Activated CD4-positive, alpha-beta T cell treated with anti-CD3 and anti-CD28 coated beads, Interleukin-2, Interleukin-6, amounts not matched to agents 100 ng/mL and 50 ng/mL, durations not matched to agents 16 hours and 8 hours (primary cell): Measurements from ENCODE around the gene USP14.
A peak's percentile ranks its signal among the peaks of the same experiment; 100 is the strongest.

Source experiments
- DNase-seq: peaks from one replicate; pipeline ENCODE4 v3.0.0-alpha.2; 2020

USP14 gene

DNA sequence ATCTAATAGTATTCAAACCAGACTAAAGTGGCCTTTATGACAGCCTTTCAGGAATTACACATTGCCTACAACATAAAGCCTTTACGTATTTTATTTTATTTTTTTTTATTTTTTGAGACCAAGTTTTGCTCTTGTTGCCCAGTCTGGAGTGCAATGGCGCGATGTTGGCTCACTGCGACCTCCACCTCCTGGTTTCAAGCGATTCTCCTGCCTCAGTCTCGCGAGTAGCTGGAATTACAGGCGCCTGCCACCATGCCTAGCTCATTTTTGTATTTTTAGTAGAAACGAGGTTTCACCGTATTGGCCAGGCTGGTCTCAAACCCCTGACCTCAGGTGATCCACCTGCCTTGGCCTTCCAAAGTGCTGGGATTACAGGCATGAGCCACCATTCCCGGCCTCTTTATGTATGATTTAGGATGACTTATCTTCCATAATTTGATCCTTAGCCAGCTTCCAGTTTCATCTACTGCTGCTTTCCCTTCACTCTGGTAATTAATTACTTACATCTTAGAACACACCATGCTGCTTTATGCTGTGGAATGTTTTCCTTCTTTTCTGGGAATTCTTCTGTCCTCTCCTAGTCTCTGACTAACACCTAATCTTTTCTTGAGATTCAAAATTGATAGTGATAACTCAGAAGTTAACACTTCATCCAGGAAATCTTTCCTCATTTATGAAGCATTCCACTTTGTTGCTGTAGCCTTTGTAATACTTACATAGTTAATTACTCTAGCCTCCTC, 2.6 kb downstream of the USP14 start:
- no peak for DNase-seq

DNA sequence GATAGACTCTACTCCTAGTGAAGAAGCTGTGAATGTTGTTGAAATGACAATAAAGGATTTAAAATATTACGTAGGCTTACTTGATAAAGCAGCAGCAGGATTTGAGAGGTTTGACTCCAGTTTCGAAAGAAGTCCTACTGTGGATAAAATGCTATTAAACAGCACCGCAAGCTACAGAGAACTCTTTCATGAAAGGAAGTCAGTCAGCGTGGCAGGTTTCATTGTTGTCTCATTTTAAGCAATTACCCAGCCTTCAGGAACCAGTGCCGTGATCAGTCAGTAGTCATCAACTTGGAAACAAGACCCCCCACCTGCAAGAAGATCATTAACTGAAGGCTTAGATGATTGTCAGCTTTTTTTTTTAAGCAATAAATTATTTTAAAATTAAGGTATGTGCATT, 14.0 kb downstream of the USP14 start:
- DNase-seq: no peak

DNA sequence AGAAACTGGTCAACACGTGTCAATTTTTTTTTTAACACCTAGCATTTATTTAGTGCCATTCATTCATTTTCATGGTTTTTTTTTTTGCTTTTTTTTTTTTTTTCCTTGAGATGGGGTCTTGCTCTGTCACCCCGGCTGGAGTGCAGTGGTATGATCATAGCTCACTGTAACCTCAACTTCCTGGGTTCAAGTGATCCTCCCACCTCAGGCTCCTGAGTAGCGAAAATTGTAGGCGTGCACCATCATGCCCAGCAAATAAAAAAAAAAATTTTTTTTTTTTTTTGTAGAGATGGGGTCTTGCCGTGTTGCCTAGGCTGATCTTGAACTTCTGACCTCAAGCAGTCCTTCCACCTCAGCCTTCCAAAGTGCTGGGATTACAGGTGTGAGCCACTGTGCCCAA, 21.1 kb downstream of the USP14 start:
- DNase-seq: peak; percentile 9

DNA sequence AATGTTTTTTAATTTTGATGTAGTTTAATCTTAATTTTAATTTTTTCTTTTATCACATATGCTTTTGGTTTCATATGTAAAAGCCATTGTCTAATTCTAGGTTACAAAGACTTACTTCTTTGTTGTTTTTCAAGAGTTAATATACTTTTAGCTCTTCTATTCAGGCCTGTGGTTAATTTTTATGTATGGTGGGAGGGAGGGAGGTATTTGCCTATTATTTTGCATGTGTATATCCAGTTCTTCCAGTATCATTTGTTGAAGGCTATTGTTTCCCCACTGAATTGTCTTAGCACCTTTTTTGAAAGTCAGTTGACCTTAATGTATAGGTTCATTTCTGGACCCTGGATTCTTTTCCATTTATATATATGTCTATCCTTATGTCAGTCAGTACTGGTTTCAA, 23.4 kb downstream of the USP14 start:
- no peak for DNase-seq

DNA sequence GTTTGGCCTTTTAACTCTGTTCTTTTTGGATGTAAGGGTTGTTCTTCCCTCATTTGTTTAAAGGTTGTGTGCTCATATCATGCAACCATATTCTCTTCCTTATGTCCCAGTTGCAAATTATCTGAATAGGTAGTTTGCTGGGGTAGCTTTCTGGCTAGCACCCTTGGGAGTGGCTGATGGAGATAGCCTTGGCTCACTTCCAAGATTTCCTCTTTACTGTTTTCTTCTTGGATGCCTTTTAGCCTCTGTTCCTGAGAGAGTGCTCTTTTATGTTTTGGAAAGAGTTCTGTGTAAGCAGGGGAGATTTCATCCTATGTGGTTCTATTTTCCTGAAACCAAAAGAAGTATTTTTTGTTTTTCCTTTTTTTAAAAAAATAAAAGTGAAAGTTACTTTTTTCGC, 25.4 kb downstream of the USP14 start:
- no peak for DNase-seq

DNA sequence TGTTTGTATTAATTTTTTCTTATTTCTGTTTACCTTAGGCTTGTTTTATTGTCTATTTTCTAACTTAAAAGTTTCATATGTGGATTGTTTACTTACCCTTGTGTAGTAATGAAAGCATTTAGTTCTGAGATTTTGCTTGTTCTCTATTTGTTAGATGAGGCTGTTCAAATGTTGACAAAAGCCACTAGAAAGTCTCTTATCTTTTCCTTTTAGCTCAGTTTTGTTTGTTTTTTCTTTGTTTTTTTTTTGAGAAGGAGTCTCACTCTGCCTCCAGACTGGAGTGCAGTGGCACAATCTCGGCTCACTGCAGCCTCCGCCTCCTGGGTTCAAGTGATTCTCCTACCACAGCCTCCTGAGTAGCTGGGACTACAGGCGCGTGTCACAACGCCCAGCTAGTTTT, 30.9 kb downstream of the USP14 start:
- DNase-seq: no peak

DNA sequence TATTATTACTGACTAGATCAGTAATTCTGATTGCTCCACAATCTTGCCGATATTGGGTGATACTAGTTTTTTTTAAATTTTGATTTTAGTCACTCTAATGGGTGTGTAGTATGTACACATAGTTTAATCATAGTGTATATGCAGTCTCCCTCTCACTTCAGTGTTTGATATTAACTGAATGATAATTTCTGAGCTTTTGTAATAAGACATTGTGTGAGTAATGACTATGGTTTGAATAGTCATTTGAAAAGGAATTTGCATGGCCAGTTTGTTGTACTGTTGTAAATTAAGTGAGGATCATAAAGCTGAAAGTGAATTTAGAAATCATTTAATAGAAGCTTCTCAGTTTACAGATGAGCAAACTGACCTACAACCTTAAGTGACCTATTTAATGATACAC, 33.4 kb downstream of the USP14 start:
- no peak for DNase-seq

DNA sequence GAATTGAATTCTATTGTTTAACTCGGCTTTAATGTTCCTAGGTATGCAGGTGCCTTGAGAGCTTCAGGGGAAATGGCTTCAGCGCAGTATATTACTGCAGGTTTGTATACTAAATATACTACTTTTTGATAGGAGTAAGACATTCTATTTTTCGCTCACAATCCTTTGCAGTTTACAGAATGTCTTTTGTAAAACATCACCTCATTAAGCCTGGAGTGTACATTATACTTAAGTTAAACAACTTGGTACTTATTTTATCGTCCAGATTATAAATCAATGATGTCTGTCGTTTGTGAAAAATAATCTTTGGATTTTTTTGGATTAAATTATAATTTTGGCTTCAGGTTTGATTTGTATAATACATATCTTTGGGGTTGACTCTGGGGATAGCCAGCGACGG, 34.4 kb downstream of the USP14 start:
- DNase-seq: no peak

DNA sequence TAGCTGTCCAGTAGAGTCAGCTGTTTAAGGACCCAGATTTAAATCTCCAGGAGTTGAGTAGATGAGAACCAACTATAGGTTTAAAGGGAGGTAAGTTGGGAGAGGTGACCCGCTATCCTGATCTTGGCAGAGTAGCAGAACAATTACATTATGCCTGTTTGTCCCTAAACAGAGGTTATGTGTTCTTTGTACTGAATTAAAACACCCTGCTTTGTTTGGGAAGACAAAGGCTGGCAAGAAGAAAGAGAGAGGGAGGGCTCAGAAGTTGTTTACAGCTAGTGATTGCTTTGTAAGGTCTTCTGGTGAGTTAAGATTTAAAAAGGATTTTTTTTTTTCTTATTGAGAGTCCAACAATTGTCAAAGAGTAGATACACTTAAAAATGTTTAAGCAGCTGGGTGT, 37.3 kb downstream of the USP14 start:
- no peak for DNase-seq

DNA sequence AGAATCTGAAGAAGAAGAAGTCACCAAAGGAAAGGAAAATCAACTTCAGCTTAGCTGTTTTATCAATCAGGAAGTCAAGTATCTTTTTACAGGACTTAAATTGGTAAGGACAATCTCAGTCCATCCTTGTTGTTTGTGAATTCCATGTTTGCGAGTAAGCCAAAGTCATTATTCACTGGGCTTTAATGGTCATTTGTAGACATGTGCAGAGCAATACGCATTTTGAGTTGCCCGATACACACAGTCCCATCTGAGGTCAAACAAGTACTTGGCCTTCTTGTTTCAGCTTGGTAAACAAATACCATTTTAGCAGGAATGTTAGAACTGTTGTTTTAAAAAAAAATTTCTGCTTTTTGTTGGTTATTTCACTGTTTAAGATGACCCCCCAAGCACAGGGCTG, 40.9 kb downstream of the USP14 start:
- DNase-seq: no peak

DNA sequence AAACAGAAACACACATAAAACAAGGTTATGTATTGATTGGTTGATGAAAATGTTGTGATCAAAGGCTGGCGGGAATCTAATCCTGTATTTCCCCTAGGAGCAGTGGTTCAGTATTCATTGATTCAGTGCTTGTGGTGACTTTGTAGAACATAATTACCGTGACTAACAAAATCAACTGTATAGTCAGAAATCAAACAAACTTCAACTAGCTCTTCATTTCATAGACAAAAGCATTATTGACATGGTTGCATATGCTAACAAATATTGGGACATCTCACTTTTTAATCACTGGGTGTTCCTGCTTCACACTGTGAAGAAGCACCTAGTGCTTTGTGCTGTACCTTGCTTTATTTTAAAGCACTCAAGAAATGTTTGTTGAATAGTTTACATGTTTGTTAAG, 41.4 kb downstream of the USP14 start:
- no peak for DNase-seq

DNA sequence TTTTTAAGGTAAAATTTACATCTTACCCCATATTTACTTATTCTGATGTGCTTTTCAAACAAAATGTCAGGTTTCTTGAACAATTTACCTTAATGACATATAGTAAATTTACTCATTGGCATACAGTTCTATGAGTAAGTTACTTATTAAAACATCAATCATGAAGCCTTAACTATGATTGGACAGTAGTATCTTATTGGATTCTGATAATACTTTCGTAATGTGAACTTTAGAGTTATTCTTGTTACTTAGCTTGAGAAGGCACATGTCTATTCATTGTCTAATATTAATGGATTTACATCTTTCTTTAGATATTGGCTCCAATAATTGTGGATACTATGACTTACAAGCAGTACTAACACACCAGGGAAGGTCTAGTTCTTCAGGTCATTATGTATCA, 51.7 kb downstream of the USP14 start:
- no peak for DNase-seq

DNA sequence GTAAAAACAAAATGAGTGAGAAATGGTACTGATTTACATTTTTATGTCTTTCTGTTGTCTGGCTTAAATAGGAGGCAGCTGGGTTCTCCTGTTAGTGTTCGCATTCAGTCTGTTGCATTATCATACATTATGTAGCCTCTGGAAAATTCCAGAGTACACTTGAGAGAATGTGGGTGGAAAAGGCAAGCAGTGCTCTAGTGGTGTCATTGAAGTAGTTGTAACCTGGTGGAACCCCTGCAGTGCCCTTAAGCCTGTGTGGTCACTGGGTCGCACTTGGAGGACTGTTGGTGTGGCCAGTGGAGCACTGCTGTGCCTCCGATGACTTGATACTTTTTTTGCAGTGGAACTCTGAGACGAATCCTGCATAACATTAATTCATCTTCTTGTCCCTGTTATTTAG, 52.4 kb downstream of the USP14 start:
- DNase-seq: no peak

DNA sequence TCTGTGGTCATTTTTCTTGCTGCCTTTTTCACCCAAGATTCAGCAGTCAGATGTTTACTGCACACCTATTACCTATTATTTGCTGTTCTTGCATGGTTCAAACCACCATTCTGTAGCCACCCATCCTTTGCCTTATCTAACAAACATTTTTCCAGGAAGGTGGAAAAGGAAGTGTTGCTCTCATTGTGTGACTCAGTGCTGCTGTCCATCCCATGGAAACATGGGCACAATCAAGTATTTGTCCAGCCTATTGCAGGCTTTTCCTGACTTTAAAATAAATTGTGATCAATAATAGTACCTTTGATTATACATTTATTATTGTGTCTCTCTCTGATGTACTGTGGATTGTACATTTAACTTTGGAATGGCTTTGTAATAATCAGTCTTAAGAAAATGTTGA, 53.2 kb downstream of the USP14 start:
- DNase-seq: no peak

DNA sequence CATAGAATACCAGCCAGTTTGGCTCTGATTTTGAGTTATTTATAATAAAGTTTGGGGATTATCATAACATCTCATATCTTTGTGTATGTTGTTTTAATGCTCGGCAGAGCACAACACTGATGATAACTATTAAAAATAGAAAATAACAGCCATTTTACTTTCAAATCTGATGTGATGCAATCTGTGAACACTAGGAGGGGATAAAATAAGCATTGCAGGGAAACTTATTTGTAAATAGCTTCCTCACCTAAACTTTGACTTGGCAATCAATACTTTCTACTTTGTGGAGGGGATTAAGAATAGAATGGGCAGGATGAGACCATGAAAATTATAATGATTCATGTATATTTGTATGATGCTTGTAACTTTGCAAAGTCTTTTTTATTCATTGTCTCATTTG, 54.4 kb downstream of the USP14 start:
- no peak for DNase-seq

DNA sequence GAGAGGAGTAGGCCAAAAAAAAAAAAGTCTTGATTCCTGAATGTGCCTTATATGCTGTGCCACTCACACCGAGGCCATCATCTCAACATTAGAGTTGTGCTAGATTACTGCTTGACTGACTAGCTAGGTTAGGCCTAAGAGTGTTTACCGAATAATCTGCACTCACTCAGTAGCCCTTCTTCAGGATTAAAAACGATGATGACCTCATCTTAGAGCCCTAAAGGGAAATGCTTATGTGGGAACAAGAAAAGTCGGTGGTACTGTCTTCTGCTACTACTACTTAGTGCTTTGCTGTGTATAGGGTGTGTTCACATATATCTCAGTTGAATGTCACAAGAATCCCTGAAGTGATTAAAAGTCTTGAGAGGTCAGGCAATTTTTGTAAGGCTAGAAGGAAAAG, 55.1 kb downstream of the USP14 start:
- no peak for DNase-seq

DNA sequence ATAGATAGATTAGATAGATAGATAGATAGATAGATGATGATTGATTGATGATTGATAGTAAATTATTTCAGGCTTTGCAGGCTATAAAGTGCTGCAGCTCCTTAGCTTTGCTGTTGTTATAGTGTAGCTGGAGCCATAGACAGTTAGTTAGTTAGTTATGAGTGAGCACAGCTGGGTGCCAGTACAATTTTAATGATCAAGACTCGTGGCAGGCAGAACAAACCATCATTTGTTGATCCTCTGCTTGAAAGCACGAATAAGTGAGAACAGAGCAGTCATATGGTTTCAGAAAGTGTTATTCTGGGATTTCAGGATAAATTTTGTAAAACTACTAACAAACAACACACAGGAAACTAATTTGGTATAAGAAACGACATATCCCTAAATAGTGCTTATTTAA, 55.6 kb downstream of the USP14 start:
- DNase-seq: no peak

DNA sequence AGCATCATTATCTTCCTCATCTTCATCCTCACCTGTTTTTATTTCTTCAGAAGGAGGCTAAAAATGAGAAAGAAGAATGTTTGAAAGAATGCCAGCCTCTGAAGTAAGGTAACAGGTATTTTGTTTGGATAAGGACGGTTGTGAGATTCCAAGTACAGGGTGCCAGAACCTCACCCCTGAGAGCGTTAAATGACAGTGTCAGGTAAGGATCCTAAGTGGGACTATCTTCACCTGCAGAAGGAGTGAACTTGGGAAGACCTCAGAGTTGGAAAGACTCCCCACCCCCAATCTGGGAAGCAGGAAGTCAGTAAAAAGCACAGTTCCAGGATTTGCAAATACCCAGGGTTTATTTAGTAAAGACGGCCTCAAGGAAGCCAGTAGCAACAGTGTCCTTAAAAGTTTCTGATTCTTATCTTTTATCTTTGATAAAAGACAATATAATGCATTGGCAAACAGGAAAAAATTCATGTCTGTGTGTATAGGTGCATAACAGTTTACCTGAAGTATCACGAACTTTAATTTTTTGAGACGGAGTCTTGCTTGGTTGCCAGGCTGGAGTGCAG, 57.2 kb downstream of the USP14 start:
- no peak for DNase-seq

DNA sequence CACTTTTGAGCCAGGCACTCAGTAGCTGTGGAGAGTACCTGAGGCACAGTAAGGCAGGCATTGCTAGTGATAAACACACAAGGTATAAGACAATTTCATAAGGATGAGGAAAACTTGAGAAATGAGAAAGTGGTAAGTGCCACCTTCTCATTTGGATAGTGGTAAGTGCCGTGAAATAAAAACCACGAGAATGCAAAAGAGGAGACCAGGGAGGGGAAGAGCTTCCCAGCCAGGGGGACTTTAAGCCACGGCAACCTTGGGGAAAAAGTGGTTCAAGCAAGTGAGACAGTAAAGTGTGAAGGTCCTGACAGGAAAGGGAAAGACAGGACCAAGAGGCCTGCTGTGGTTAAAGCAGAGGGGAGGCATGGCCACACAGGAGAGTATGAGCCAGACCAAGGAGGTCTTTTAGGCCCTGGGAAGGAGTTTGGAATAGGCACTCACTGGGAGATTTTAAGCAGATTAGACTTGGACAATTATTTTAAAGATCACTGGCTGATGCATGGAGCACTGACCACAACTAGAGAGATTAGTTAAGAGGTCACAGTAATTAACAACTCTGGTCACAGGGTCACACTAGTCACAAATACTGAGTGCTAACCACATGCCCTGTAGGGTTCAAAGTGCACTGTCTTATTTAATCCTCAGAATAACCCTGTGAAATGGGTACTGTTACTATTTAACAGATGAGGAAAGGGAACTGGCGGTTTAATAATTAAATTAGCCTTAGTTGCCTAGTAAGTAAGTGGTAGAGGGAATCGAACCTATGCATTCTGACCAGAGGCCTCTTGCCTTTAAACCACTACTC, 59.4 kb downstream of the USP14 start:
- DNase-seq: peak; percentile 3

DNA sequence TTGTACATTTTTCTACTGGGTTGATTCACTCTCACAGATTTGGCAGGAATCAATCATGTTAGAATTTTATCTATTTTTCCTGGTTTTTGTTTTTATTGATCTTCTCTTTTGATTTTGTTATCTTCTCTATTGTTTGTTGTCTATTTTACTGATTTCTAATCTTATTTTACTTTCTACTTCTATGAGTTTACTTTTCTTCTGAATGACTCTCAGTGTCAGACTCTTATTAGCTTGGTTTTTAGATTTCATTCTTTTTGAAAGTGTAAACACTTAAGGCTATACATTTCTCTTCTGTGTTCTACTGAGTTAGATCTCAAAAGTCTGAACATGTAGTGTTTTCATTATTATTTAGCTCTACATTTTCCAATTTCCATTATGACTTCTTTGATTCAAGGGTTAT, 62.4 kb downstream of the USP14 start:
- no peak for DNase-seq

DNA sequence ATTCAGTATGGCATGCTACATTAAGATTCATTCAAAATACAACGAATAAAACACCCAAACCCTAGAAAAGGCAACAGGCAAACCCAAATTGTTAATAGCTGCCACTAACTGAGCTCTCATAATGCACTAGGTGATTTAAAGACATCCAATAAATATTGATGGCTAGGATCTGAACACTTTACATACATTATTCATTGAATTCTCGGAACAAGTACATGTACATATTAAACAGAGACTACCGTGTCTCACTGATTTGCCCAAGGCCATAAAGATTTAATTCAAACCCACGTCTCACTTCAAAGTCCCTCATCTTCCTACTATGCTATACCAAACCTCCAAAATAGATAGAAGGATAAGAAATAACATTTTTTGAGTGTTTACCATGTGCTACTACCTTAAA, 67.4 kb downstream of the USP14 start:
- no peak for DNase-seq

DNA sequence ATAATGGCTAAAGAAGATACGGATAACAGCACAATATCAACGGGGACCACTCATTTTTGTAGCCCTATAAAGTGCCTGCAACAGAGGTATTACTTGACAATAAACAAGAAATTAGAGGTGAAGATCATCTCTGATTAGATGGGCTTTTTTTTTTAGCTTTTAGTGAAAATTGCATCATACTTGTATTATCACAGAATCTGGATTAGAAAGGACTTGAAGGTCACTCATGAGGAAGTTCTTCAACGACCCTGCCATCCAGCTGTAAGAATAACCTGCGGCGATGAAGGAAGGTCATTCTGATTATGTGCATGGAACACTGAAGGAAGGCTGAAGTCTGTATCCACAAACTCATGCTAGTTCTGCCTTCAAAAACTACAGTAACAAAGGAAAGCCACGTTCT, 69.0 kb downstream of the USP14 start:
- DNase-seq: no peak

DNA sequence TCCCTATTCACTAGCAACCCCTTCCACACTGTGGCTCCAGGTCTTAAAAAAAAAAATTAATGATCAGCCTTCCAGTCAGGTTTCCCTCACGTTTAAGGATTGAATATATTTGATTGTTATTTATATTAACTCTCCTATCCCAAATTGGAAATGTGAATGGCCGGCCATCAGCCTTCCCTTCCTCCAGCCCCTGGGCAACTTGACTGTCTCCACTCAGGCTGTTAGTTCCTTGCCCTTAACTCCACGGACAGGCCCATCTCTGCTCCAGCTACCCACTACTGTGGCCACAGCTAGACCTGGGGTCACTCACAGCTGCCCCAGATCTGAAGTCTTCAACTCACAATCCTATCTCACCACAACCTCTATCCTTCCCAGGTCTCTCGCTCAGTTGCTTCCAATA, 69.5 kb downstream of the USP14 start:
- no peak for DNase-seq

DNA sequence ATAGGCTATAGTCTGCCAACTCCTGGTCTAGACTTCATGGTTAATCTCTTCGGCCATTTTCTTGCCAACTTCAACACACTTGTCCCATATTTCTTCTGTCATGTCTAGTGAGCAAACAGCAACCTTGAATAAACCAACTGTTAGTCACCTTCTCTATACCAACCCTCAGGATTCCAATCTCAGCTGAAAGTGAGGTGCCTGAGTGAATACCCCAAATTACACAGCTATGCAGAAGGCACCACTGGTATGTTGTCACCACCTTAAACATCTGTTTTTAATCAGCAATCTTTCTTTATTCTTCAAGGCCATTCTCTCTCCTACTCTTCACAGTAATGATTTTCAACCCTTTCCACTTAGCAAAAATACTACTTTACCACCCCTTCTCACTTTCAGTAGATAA, 70.2 kb downstream of the USP14 start:
- no peak for DNase-seq

DNA sequence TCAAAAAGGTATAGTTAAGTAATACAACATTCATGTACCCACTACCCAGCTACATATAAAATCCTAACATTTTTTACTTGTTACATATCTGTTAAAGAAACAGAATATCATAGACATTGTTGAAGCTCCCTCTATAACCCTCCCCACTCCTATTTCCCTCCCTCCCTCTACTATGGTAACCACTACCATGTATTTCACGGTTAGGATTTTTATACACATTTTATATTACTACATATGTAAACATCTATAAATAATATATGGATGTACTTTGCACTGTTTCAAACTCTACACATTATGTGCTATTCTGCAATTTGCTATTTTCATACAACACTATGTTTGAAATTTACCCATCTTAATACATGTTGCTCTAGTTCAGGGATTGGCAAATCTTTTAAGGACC, 73.2 kb downstream of the USP14 start:
- no peak for DNase-seq
